ENCODE measurements around the gene PITX3. TPM values are rescaled to one million over a fixed set of nuclear protein-coding genes. Genes with fewer than 3 reads are reported as not detected.
A peak's percentile ranks its signal among the peaks of the same experiment; 100 is the strongest.
"Not testable (repeated sequence)": the region's sequence is repeated elsewhere in the genome, so short reads cannot be mapped to it uniquely, and the experiment has no call there.

The PITX3 gene
- total RNA-seq, 2 experiments from 2014 or later, result not detected

DNA sequence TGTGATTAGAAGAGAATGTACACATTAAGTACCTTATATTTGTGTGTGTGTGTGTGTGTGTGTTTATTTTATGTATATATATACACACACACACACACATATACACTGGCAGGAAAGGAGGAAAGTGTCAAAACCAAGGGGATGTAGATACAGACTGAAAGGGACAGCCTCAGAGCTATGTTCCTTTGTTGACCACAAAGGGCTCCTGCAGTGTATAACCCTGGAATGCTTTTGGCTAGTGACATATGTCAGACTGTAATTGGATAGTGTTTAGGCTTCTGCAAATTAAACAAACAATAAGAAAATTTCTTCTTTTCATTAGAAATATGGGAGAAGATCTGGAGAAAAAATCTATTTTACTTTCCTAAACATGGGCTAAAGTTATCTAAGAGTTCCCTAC is 19.9 kb upstream of the PITX3 start:
- Mint-ChIP-seq H3K4me3 (no peak overlapping the region), H3K27ac (no peak overlapping the region), H3K9me3 (ENCODE audit: insufficient read depth) (no peaks in the 10 kb centered on the region), H3K27me3 (ENCODE audit: low read depth) (no peaks in the 10 kb centered on the region), H3K36me3 (ENCODE audit: low read depth) (peaks cover 46% of the 10 kb centered on the region), H3K4me1 (ENCODE audit: low read depth) (peaks cover 5% of the 10 kb centered on the region)
- CTCF ChIA-PET, result no interaction called here
- no peak for ATAC-seq
- POLR2A ChIA-PET, result no interaction called here
- no peak for DNase-seq

- no peak for DNase-seq
- POLR2A ChIA-PET, result no interaction called here
- no peak for ATAC-seq
- Mint-ChIP-seq H3K4me1 (ENCODE audit: low read depth) (peaks cover 2% of the 10 kb centered on the region), H3K36me3 (ENCODE audit: low read depth) (peaks cover 28% of the 10 kb centered on the region), H3K9me3 (ENCODE audit: insufficient read depth) (no peaks in the 10 kb centered on the region), H3K27ac (no peak overlapping the region), H3K27me3 (ENCODE audit: low read depth) (no peaks in the 10 kb centered on the region), H3K4me3 (no peak overlapping the region)
- CTCF ChIA-PET, result no interaction called here
These were observed 14.1 kb upstream of the PITX3 start for GRCh38 chr10:102255404-102255803.

- DNase-seq (no peak), ATAC-seq (no peak)
- ChIA-PET CTCF (interaction anchor here (0.7 to 1.7 kb wide), 3 partner anchors 23 to 52 kb away, joined by 3 to 7 read pairs (median 3); no protein-coding TSS in a partner anchor), POLR2A (no interaction called here)
- H3K9me3 Mint-ChIP-seq (ENCODE audit: insufficient read depth), result no peaks in the 10 kb centered on the region
- H3K4me1 Mint-ChIP-seq (ENCODE audit: low read depth), result peaks cover 2% of the 10 kb centered on the region
- no peaks in the 10 kb centered on the region for H3K27me3 Mint-ChIP-seq (ENCODE audit: low read depth)
- H3K4me3 Mint-ChIP-seq, result no peak overlapping the region
- peaks cover 26% of the 10 kb centered on the region for H3K36me3 Mint-ChIP-seq (ENCODE audit: low read depth)
- no peak overlapping the region for H3K27ac Mint-ChIP-seq
These were observed 13.1 kb upstream of the PITX3 start for GRCh38 chr10:102254426-102254825.

DNA sequence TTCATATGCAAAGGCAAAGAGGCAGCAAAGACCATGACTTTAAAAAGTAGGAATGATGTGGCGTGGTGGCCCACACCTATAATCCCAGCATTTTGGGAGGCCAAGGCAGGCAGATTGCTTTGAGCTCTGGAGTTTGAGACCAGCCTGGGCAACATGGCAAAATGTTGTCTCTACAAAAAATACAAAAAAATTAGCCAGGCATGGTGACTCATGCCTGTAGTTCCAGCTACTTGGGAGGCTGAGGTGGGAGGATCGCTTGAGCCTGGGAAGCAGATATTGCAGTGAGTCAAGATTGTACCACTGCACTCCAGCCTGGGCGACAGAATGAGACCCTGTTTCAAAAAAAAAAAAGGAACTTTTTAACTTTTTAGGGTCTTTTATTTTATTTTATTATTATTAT is 11.2 kb upstream of the PITX3 start:
- POLR2A ChIA-PET; H3K27me3 Mint-ChIP-seq (ENCODE audit: low read depth); ATAC-seq; DNase-seq; H3K4me3 Mint-ChIP-seq; H3K9me3 Mint-ChIP-seq (ENCODE audit: insufficient read depth); H3K27ac Mint-ChIP-seq: not testable (repeated sequence)
- H3K4me1 Mint-ChIP-seq (ENCODE audit: low read depth), result peaks cover 13% of the 10 kb centered on the region
- CTCF ChIA-PET, result interaction anchor here (0.7 to 1.8 kb wide), 2 partner anchors 15 to 100 kb away, joined by 3 to 4 read pairs; no protein-coding TSS in a partner anchor
- peaks cover 33% of the 10 kb centered on the region for H3K36me3 Mint-ChIP-seq (ENCODE audit: low read depth)

- ATAC-seq, result no peak
- POLR2A ChIA-PET, result interaction anchor here (0.7 to 1.2 kb wide), 2 partner anchors 103 to 332 kb away, joined by 3 to 5 read pairs; no protein-coding TSS in a partner anchor
- DNase-seq, result no peak
- peaks cover 2% of the 10 kb centered on the region for H3K27me3 Mint-ChIP-seq (ENCODE audit: low read depth)
- H3K4me3 Mint-ChIP-seq, result peak overlapping the region; percentile 99
- peaks cover 26% of the 10 kb centered on the region for H3K36me3 Mint-ChIP-seq (ENCODE audit: low read depth)
- H3K9me3 Mint-ChIP-seq (ENCODE audit: insufficient read depth), result no peaks in the 10 kb centered on the region
- no peak overlapping the region for H3K27ac Mint-ChIP-seq
- peaks cover 34% of the 10 kb centered on the region for H3K4me1 Mint-ChIP-seq (ENCODE audit: low read depth)
- CTCF ChIA-PET, result interaction anchor here (0.7 to 9.0 kb wide), 4 partner anchors 13 to 105 kb away, joined by 3 to 113 read pairs (median 5); no protein-coding TSS in a partner anchor
These were observed 6.4 kb upstream of the PITX3 start for GRCh38 chr10:102247734-102248133.

DNA sequence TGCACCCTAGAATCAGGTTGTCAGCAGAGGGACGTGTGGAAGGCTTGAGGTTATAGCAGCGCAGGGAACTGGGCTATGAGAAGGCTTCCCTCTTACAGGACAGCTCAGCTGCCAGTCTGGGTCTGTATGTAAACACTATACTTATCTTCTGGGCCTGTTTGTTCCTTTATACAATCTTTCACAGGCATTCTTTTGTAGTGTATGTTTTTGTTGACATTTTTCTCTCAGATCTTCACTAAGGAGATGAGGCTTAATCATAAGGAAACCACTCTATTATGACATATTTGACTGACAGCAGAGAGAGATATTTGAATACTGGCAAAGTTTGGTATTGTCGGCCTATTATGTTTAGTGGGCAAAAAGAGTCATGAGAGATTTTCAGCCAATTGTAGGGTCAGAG is 4.9 kb upstream of the PITX3 start:
- ChIA-PET CTCF (interaction anchor here (1.4 to 9.0 kb wide), 4 partner anchors 15 to 153 kb away, joined by 5 to 113 read pairs (median 18); no protein-coding TSS in a partner anchor), POLR2A (interaction anchor here (0.7 to 1.6 kb wide), 6 partner anchors 20 to 262 kb away, joined by 3 to 14 read pairs (median 4); partner anchors contain the start of gene ELOVL3)
- Mint-ChIP-seq H3K36me3 (ENCODE audit: low read depth) (peaks cover 23% of the 10 kb centered on the region), H3K4me3 (peak overlapping the region; percentile 99), H3K27ac (peak overlapping the region; percentile 89), H3K4me1 (ENCODE audit: low read depth) (peaks cover 43% of the 10 kb centered on the region), H3K9me3 (ENCODE audit: insufficient read depth) (no peaks in the 10 kb centered on the region), H3K27me3 (ENCODE audit: low read depth) (peaks cover 8% of the 10 kb centered on the region)
- ATAC-seq, result no peak
- DNase-seq, result no peak

GRCh38 chr10:102245932-102246251 is 4.6 kb upstream of the PITX3 start:
- H3K9me3 Mint-ChIP-seq (ENCODE audit: insufficient read depth), result no peaks in the 10 kb centered on the region
- peaks cover 45% of the 10 kb centered on the region for H3K4me1 Mint-ChIP-seq (ENCODE audit: low read depth)
- ChIA-PET CTCF (interaction anchor here (1.1 to 9.0 kb wide), 6 partner anchors 15 to 153 kb away, joined by 3 to 113 read pairs (median 10); no protein-coding TSS in a partner anchor), POLR2A (interaction anchor here (0.7 to 1.6 kb wide), 12 partner anchors 9 to 262 kb away, joined by 3 to 14 read pairs (median 4); partner anchors contain the start of genes ELOVL3 and NFKB2)
- H3K36me3 Mint-ChIP-seq (ENCODE audit: low read depth), result peaks cover 20% of the 10 kb centered on the region
- peaks cover 10% of the 10 kb centered on the region for H3K27me3 Mint-ChIP-seq (ENCODE audit: low read depth)
- DNase-seq, result no peak
- H3K4me3 Mint-ChIP-seq, result peak overlapping the region; percentile 99
- H3K27ac Mint-ChIP-seq, result peak overlapping the region; percentile 89
- ATAC-seq, result no peak

DNA sequence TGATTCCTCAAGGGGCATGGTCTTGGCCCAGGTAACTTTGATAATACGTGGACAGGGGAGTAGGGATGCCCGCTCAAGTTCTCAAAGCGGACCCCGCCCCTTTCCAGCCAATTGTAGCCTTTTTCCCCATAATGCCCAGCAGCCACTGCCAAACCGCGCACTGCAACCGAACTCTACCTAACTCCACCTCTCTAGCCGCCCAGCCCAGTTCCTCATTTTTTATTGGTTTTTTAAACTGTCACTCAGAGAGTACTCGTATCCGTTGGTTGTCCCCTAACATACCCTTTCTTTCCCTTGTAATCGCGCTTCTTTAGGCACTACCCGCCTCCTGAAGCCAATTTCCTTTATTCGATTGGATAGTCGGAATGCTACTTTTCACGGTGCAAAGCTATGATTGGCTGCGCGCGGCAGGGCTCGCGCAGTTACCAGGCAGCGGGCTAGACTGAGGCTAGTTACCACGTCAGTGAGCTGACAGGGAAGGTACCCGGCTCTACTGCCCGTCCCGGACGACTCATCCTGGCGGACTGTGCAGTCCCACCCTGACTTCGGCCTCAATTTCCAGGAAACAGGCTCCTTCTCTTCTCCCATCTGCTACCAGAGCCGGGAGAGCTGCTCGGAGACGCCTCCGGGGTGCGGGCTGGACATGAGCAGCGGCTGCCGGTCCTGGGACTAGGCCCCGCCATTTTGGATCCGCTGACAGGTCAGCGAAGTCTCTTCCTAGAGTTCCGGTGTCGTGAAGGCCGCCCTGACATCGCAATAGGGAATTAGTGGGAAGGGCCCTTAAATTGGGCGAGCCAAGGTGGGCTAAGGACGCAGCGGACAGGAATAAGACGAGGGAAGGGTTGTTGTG is 4.0 kb upstream of the PITX3 start, which contains the start of gene GBF1:
Gene GBF1 (plus strand): TSS at position 451 of the 850 bp plus-strand sequence. CDS start 13,407 bp downstream, outside the sequence.
- ChIA-PET CTCF (interaction anchor here (0.6 to 9.0 kb wide), 8 partner anchors 14 to 165 kb away, joined by 3 to 113 read pairs (median 5); no protein-coding TSS in a partner anchor), POLR2A (interaction anchor here (0.5 to 1.6 kb wide), 12 partner anchors 8 to 884 kb away, joined by 3 to 14 read pairs (median 5); partner anchors contain the start of genes ELOVL3 and NFKB2)
- DNase-seq, result peak; percentile 95
- peak within 1 kb of the TSS; percentile 89 for H3K27ac Mint-ChIP-seq
- ATAC-seq, result peak; percentile 90
- peaks cover 48% of the 10 kb centered on the region for H3K4me1 Mint-ChIP-seq (ENCODE audit: low read depth)
- H3K4me3 Mint-ChIP-seq, result peak within 1 kb of the TSS; percentile 99
- no peaks in the 10 kb centered on the region for H3K9me3 Mint-ChIP-seq (ENCODE audit: insufficient read depth)
- peaks cover 18% of the 10 kb centered on the region for H3K36me3 Mint-ChIP-seq (ENCODE audit: low read depth)
- H3K27me3 Mint-ChIP-seq (ENCODE audit: low read depth), result peaks cover 15% of the 10 kb centered on the region

GRCh38 chr10:102243309-102243708 is 2.0 kb upstream of the PITX3 start:
- peaks cover 44% of the 10 kb centered on the region for H3K4me1 Mint-ChIP-seq (ENCODE audit: low read depth)
- CTCF ChIA-PET, result interaction anchor here (3.0 to 9.0 kb wide), 2 partner anchors 12 to 74 kb away, joined by 15 to 113 read pairs; no protein-coding TSS in a partner anchor
- peaks cover 35% of the 10 kb centered on the region for H3K27me3 Mint-ChIP-seq (ENCODE audit: low read depth)
- POLR2A ChIA-PET, result no interaction called here
- DNase-seq, result no peak
- no peak overlapping the region for H3K4me3 Mint-ChIP-seq
- H3K9me3 Mint-ChIP-seq (ENCODE audit: insufficient read depth), result no peaks in the 10 kb centered on the region
- ATAC-seq, result no peak
- peaks cover 7% of the 10 kb centered on the region for H3K36me3 Mint-ChIP-seq (ENCODE audit: low read depth)
- no peak overlapping the region for H3K27ac Mint-ChIP-seq

- Mint-ChIP-seq H3K4me1 (ENCODE audit: low read depth) (peaks cover 35% of the 10 kb centered on the region), H3K36me3 (ENCODE audit: low read depth) (peaks cover 3% of the 10 kb centered on the region), H3K27ac (no peak overlapping the region), H3K9me3 (ENCODE audit: insufficient read depth) (no peaks in the 10 kb centered on the region), H3K4me3 (peak overlapping the region; percentile 68), H3K27me3 (ENCODE audit: low read depth) (peaks cover 43% of the 10 kb centered on the region)
- POLR2A ChIA-PET, result no interaction called here
- DNase-seq (no peak), ATAC-seq (no peak)
- CTCF ChIA-PET, result interaction anchor here (4.0 to 9.0 kb wide), 2 partner anchors 11 kb away, joined by 63 to 113 read pairs; no protein-coding TSS in a partner anchor
These were observed 790 bp upstream of the PITX3 start for GRCh38 chr10:102242118-102242485.

- Mint-ChIP-seq H3K36me3 (ENCODE audit: low read depth) (no peaks in the 10 kb centered on the region), H3K9me3 (ENCODE audit: insufficient read depth) (no peaks in the 10 kb centered on the region), H3K4me1 (ENCODE audit: low read depth) (peaks cover 24% of the 10 kb centered on the region), H3K4me3 (peak overlapping the region; percentile 55), H3K27ac (no peak overlapping the region), H3K27me3 (ENCODE audit: low read depth) (peaks cover 52% of the 10 kb centered on the region)
- no peak for DNase-seq
- ATAC-seq, result no peak
- ChIA-PET CTCF (interaction anchor here (0.6 to 4.0 kb wide), 6 partner anchors 10 to 153 kb away, joined by 3 to 63 read pairs (median 5); no protein-coding TSS in a partner anchor), POLR2A (interaction anchor here (2.1 kb wide), 1 partner anchor 154 kb away, joined by 7 read pairs; the partner anchor contains the start of gene NFKB2)
These were observed 274 bp downstream of the PITX3 start for GRCh38 chr10:102241032-102241443.

Measured in activated CD8-positive, alpha-beta T cell treated with anti-CD3 and anti-CD28 coated beads, Interleukin-2, amount 10 ng/mL, durations not matched to agents 7 days and 5 days (primary cell).